GM18951 (cell line): Measurements from ENCODE around the gene CD300A.

Experiments
- POLR2A ChIP-seq: IDR thresholded peaks from 4 replicates; pipeline ENCODE4 v1.6.1; 2011; ENCODE audit warnings: mild to moderate bottlenecking; ENCODE audit not compliant: insufficient read length, insufficient read depth; ENCODE audit errors: extremely low read depth
- in situ Hi-C: fragments of 300-500 bp; cut with MboI; formaldehyde crosslinking; loops from one replicate; pipeline ENCODE4 v1.12.0; 2022; ENCODE audit warnings: low sequenced_read_pairs, mixed read lengths, inconsistent platforms; ENCODE audit not compliant: unreplicated experiment

The CD300A gene

DNA sequence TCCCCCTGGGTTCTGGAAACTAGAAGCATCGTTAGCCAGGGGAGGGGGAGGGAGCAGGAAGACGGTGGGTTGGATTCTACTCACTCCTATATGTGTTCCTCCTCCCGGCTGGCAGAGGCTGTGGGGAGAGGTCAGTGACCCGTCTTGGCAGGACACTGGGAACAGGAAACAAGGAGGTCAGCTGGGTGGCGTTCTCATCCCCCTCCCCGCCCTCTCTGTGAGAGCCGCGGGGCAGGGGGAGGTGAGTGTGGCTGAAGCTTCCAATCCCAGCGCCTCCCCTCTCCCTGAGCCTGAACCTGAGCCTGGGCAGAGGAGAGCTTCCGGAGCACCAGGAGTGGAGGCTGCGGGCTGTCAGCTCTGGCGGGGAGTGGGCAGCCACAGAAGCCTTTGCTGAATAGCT, 22.0 kb upstream of the CD300A start:
- TF ChIP-seq POLR2A: no peak
- in situ Hi-C loops: no loop called here

DNA sequence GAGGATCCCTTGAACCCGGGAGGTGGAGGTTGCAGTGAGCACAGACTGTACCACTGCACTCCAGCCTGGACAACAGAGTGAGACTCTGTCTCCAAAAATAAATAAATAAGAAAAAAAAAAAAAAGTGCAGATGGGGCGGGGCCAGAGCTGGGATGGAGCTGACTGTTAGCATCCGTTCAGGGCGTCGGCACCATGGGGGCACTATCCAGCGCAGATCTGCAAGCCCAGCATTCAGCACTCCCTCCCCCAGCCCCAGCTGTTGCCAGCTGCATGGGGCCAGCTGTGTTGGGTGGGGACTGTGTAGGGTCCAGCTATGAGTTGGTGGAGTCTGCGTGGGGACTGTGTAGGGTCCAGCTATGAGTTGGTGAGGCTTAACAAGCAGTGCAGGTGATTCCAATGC, 21.3 kb upstream of the CD300A start:
- in situ Hi-C loops: no loop called here
- TF ChIP-seq POLR2A: no peak

DNA sequence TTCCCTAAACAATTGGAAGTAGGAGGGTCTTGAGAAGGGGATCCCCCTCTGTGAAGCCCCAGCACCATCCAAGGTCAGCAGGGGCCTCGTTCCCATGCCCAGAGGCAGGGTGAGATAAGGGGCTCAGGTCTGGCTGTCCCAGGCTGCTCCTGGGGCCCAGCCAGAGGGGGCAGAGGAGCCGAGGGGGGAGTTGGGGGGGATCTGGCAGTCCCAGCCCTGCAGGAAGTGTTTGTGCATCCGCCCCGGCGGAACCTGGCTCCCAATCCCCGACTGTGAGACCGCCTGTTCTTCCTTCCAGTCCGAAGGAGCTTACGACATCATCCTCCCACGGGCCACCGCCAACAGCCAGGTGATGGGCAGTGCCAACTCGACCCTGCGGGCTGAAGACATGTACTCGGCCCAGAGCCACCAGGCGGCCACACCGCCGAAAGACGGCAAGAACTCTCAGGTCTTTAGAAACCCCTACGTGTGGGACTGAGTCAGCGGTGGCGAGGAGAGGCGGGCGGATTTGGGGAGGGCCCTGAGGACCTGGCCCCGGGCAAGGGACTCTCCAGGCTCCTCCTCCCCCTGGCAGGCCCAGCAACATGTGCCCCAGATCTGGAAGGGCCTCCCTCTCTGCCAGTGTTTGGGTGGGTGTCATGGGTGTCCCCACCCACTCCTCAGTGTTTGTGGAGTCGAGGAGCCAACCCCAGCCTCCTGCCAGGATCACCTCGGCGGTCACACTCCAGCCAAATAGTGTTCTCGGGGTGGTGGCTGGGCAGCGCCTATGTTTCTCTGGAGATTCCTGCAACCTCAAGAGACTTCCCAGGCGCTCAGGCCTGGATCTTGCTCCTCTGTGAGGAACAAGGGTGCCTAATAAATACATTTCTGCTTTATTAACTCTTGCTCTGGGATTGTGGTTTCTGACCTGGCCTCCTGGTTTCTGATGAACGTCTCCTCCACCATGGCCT, 19.6 kb upstream of the CD300A start:
- no peak for TF ChIP-seq POLR2A
- in situ Hi-C loops: no loop called here

DNA sequence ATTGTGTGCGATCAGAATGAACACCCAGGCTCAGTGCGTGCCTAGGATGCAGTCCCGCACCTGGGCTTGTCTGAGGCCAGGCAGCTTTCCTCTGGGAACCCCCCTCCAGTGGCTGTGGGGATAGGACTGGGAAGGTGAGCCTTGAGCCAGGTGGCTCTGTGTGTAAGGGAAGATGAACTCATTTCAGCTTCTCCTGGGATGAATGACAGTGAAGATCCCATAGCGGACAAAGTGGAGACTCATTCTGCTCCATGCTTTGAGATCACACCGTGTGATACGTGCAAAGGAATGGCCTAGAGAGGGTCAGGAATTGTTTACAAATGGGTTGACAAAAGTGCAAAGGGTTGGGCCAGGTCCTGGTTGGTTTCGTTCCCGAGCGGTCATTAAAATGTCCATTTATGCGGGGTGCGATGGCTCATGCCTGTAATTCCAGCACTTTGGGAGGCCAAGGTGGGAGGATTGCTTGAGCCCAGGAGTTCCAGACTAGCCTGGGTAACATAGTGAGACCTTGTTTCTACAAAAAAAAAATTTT, 18.7 kb upstream of the CD300A start:
- in situ Hi-C loops: no loop called here
- TF ChIP-seq POLR2A: no peak

DNA sequence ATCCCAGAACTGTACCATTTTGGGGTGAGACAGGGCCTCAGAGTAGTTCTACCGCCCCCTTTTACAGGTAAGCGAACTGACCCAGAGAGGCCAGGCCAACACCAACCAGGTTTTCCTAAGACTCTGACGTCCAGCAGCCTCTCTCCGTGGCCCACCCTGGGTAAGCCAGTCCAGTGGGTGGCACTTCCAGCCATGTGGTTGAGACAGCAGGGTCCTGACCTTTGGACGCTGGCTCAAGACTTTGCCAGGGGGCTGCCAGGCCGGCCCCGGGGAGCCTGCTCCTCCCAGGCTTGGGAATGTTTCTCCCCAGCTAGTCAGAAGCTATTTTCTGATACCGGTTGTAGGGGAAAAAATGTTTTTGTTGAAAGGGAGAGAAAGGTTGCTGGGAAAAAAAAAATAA, 17.7 kb upstream of the CD300A start:
- in situ Hi-C loops: no loop called here
- no peak for TF ChIP-seq POLR2A

DNA sequence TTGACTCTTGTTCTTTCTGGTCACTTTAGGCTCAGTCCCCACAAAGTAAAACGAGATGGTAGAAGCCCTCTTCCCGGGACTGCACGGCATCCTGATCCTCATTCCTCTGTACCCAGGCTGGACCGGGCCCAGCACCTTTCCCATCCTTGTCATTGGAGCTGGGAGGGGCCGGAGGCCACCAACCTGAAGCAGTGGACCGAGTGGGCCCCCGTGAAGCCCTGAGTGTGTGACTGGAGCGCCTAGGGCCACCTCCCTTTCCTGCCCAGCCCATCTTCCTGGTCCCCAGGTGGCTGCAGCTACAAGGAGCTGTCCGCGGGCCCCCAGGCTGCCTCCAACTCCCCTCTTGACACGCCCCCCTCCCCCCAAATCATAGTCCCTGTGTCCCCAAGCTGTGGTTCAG, 17.1 kb upstream of the CD300A start:
- no peak for TF ChIP-seq POLR2A
- in situ Hi-C loops: no loop called here

DNA sequence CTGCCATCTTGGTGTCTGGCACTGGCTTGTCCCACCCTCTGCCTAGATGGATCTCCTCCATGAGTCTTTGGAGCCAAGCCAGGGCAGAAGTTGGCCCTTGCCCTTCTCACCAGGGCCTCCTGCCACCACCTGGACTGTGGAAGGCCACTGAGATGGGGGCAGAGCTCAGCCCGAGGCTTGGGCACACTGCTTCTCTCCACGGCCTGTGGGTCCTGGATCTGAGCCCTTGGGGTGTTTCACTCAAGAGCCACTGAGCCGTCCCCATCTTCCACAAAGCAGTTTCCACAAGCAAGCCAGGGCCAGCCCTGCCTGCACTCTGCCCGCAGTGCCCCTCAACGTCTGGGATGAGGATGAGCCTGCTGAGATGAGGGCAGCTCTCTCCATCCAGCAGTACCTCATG, 16.7 kb upstream of the CD300A start:
- in situ Hi-C loops: no loop called here
- TF ChIP-seq POLR2A: no peak

DNA sequence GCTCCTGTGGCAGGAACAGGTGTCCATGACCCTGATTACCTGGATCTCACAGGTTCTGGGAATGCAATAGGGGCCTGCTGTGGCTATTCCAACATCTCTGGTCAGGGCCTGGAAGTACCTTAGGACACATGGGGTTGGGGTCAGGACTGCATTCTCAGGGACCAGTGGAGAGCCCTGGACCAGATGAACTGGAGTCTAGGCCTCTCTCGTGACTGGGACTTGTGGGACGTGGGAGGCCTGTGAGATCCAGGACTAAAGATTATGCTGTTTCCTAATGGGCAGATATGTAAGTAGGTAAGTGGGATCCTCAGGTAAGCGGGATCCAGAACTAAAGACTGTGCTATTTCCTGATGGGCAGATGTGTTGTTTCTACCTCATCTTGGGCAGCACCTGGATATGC, 16.2 kb upstream of the CD300A start:
- TF ChIP-seq POLR2A: no peak
- in situ Hi-C loops: no loop called here

DNA sequence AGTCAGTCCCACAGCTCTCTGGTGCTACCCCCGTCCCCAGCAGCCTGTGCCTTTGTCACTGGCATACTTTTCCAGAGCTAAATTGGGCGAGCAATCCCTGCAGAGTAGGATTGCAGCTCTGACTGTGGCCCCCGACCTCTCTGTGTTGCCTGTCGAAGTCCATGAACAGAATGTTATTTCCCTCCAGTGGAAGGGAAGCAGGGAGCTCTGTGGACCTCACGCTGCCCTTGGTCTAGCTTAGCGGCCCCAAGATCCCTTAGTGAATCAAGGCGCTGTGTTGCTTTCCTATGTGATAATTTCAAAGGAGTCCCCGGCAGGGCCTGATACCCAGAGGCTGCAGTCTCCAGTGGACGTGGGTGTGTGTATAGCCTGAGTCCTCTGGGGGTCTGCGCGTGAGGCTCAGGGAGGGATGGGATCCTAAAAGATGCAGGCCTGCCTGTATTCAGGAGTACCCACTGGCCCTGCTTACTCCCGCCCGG, 15.5 kb upstream of the CD300A start:
- no peak for TF ChIP-seq POLR2A
- in situ Hi-C loops: no loop called here

DNA sequence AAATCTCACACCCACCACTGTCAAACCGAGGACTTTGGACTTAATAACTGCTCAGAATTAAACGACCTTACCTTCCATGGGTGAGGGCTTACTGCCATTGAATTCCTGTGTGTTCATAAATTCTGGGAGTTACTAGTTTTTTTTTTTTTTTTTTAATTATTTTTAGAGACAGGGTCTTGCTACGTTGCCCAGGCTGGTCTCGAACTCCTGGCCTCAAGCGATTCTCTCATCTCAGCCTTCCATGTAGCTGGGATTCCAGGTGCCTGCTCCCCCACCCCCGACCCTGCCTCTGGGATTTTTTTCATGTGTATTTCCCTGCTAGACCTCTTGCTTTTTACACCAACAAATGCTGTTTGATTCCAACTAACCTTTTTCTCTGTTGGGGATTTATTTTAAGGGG, 14.9 kb upstream of the CD300A start:
- in situ Hi-C loops: no loop called here
- TF ChIP-seq POLR2A: no peak

DNA sequence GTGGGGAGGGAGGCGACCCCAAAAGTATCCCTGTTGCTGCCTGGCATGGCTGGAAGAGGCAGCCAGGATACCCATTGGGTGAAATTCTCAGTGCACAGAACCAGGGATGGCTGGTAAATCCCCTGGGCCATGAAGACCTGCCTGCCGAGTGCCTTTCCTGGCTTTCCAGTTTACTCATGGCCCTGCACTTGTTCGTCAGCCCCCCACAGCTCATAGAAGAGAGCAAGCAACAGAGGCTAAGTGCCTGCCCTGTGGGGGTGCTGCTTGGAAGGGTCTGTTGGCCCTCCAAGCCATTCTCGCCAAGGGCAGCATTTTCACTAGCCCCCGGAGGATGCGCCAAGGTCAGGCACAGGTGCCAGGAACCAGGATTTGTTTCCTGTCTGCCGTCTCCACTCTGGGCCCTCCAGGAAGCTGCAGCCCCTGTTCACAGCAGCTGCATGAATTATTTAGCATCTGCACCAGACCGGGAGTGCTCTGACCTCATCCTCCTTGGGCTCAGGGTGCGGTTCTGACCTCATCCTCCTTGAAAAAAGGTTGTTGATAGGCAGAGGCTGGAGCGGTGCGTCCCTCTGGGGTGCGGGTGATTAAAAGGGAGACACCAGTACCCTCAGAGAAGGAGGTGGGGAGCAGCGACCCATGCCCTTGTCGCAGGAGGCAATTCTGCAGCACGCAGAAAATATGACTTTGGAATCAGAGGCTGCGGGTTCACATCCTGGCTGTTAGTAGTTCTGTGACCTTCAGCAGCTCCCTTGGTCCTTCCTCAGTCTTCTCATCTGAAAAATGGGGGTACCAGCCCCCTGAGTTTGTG, 14.2 kb upstream of the CD300A start:
- in situ Hi-C loops: no loop called here
- no peak for TF ChIP-seq POLR2A

DNA sequence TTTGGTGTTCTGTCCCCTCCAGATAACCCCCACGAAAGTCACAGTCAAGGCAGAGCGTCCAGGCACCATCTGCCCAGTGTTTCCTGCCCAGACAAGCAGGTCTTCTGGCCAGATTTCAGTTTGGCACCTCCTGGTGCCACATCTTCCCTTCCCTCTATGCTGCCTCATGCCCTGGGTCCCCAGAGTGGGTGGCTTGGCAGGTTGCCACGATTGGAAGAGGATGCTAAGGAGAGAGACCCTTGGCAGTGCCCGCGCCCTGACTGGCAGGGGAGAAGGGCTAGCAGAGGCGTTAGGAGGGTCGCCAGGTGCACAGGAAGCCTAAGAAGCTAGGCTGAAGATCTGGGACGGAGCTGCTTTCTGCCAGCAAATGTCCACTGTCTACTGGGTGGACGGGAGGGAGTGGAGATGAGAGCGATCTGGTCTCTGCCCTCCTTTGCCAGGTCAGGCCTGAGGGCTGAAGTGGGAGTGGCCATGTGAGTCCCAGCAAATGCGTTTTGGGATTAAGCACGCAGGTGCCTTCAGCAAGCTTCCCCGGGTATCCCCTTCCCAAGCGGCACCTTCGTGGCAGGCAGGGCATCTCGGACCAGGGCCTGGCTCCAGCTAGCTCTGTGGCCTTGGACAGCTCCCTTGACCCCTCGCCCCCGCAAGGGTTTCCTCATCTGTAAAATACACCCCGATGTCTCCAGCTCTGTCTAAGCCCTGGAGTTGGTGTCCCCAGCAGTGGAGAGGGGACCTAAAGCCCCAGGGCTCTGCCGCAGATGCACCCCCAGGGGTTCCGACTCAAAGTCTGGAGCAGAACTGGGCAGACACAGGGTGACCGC, 13.4 kb upstream of the CD300A start:
- in situ Hi-C loops: no loop called here
- TF ChIP-seq POLR2A: no peak
